Stomach smooth muscle (tissue), 2 donors: ENCODE data around the gene POLR2H.

Experiments
- H3K27ac ChIP-seq: one replicate; pipeline ENCODE4 v1.7.0; 2013; ENCODE audit warnings: mild to moderate bottlenecking, low read length, inconsistent platforms
- H3K27me3 ChIP-seq, 2 donors: one replicate each; pipeline ENCODE4 v1.7.0; 2013; ENCODE audit warnings: low read length in 2 of 2; ENCODE audit not compliant: insufficient read depth in 2 of 2, control insufficient read depth in 1 of 2
- H3K36me3 ChIP-seq, 2 donors: one replicate each; pipeline ENCODE4 v1.7.0; 2013; ENCODE audit warnings: low read length in 2 of 2; ENCODE audit not compliant: control insufficient read depth in 2 of 2, insufficient read depth in 2 of 2
- H3K4me1 ChIP-seq: one replicate; pipeline ENCODE4 v1.7.0; 2013; ENCODE audit warnings: low read length; ENCODE audit not compliant: control insufficient read depth, insufficient read depth
- H3K4me3 ChIP-seq, 2 donors: one replicate each; pipeline ENCODE4 v1.7.0; 2013; ENCODE audit warnings: low read length in 2 of 2
- H3K9ac ChIP-seq, 2 donors: one replicate each; pipeline ENCODE4 v1.7.0; 2013; ENCODE audit warnings: low read length in 2 of 2, mild to moderate bottlenecking in 1 of 2
- H3K9me3 ChIP-seq, 2 donors: one replicate each; pipeline ENCODE4 v1.7.0; 2013; ENCODE audit warnings: low read length in 2 of 2; ENCODE audit not compliant: control insufficient read depth in 2 of 2
- donor health status: healthy.
- donor health status: Pancreatic carcinoma.

POLR2H gene

GRCh38 chr3:184417619-184418327 is 56.3 kb downstream of the POLR2H start:
- Histone ChIP-seq H3K4me3 (no peak overlapping the region), H3K36me3 (no peaks in the 10 kb centered on the region), H3K9ac (no peak overlapping the region), H3K9me3 (no peaks in the 10 kb centered on the region), H3K4me1 (no peaks in the 10 kb centered on the region), H3K27me3 (no peaks in the 10 kb centered on the region), H3K27ac (no peak overlapping the region)
